ENCODE results near the gene GPC6. TPM values are rescaled to one million over a fixed set of nuclear protein-coding genes. Genes with fewer than 3 reads are reported as not detected.

The GPC6 gene
- total and polyA plus RNA-seq, 2 experiments from 2014 or later, result 14.4 to 20.8 TPM

DNA sequence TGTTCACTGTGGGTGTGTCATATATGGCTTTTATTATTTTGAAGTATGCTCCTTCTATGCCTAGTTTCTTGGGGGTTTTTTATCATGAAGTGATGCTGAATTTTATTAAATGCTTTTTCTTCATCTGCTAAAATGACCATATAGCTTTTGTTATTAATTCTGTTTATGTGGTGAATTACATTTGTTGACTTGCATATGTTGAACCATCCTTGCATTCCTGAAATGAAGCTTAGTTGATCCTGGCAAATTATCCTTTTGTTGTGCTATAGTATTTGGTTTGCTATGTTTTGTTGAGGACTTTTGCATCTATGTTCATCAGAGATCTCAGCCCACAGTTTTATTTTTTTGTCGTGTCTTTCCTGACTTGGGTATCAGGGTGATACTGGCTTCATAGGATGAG lies 12.1 kb downstream of the GPC6 start:
- Histone ChIP-seq H3K27me3 (replicated peaks; ENCODE audit: insufficient read depth) (no peaks in the 10 kb centered on the region), H3K4me1 (ENCODE audit: insufficient read depth) (peaks cover 15% of the 10 kb centered on the region), H3K27ac (no peak overlapping the region), H3K79me2 (ENCODE audit: insufficient read depth) (peaks cover 36% of the 10 kb centered on the region), H3F3A (ENCODE audit: insufficient read depth) (0 out of 2 replicates have a peak, but pooled peaks cover 17% of the 10 kb centered on the region), H3K9me2 (ENCODE audit: insufficient read depth) (no peaks in the 10 kb centered on the region), H3K9me3 (ENCODE audit: low read depth) (no peaks in the 10 kb centered on the region), H3K4me2 (ENCODE audit: unreplicated experiment) (no peak overlapping the region), H3K36me3 (ENCODE audit: low read depth) (no peaks in the 10 kb centered on the region; the same call in 1 of the 2 replicates), H3K9ac (no peak overlapping the region), H3K4me3 (no peak overlapping the region), H2AFZ (no peak overlapping the region), H4K20me1 (ENCODE audit: insufficient read depth) (no peaks in the 10 kb centered on the region)
- 87 to 90% methylated on average over 1 of the region's 1 CpG for WGBS, 2 experiments (ENCODE audit: low coverage in 1 of 2, low lambda C conversion rate in 2 of 2, missing lambda C conversion rate in 2 of 2)
- TF ChIP-seq EZH2 (IDR thresholded peaks at IDR 0.05; ENCODE audit: insufficient read depth, poor library complexity, severe bottlenecking), result no peak
- no peak for TF ChIP-seq EZH2phosphoT487 (IDR thresholded peaks at IDR 0.05; ENCODE audit: insufficient read depth, low read depth)
- peak; percentile 26 for DNase-seq
- in situ Hi-C loops (cut with MboI), result loop anchor here (25.0 kb wide), 1 partner anchor 1124 kb away; no protein-coding TSS in a partner anchor

DNA sequence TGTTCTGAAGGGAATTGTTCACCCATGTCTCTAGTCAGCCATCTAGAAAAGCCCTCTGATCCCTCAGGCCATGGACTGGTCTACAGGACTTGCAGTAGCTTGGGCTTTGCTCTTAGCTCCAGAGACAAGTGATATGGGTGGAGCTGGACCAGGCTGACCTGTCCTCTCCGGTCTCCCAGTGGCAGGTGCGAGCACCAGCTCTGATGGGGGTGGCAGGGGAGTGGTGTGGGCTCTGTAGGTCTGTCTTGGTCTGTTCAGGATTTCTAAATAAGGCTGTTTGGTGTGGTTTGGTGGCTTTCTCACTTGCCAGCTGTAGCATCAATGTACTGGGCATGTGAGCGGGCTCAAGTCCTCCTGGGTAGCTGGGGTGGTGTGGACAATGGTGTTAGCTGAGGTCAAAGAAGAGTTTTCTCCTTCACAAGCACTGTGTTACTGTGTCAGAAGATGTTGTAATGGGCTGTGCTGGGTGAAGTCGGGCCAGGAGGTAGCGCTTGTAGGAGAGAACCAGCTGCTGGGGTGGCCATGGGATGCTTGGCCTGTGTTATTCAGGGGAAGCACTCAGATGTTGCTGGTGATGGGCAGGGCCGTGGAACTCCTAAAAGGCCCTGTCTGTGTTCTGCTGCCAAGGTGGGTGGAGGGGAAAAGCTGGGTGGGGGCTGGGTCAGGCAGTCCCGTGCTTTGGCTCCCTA lies 16.9 kb downstream of the GPC6 start:
- peak overlapping the region; percentile 86 for H3K4me2 ChIP-seq (ENCODE audit: unreplicated experiment)
- TF ChIP-seq EZH2phosphoT487 (IDR thresholded peaks at IDR 0.05; ENCODE audit: insufficient read depth, low read depth) (no peak), EZH2 (IDR thresholded peaks at IDR 0.05; ENCODE audit: insufficient read depth, poor library complexity, severe bottlenecking) (no peak)
- no peaks in the 10 kb centered on the region for H3K9me2 ChIP-seq (ENCODE audit: insufficient read depth)
- in situ Hi-C loops (cut with MboI), result loop anchor here (25.0 kb wide), 1 partner anchor 1119 kb away; no protein-coding TSS in a partner anchor
- no peaks in the 10 kb centered on the region for H3K27me3 ChIP-seq (replicated peaks; ENCODE audit: insufficient read depth)
- no peak overlapping the region for H3K4me3 ChIP-seq
- H3K36me3 ChIP-seq (ENCODE audit: low read depth), result no peaks in the 10 kb centered on the region; the same call in 1 of the 2 replicates
- peaks cover 22% of the 10 kb centered on the region for H3F3A ChIP-seq (ENCODE audit: insufficient read depth)
- H4K20me1 ChIP-seq (ENCODE audit: insufficient read depth), result no peaks in the 10 kb centered on the region
- WGBS, 2 experiments (ENCODE audit: low coverage in 1 of 2, low lambda C conversion rate in 2 of 2, missing lambda C conversion rate in 2 of 2), result 79 to 93% methylated on average over 7 of the region's 7 CpGs
- H3K27ac ChIP-seq, result peak overlapping the region; percentile 81; the same call in 1 of the 2 replicates
- no peak for DNase-seq
- peaks cover 48% of the 10 kb centered on the region for H3K79me2 ChIP-seq (ENCODE audit: insufficient read depth)
- H3K4me1 ChIP-seq (ENCODE audit: insufficient read depth), result peaks cover 14% of the 10 kb centered on the region
- H3K9ac ChIP-seq, result peak overlapping the region; percentile 71; the same call in 1 of the 2 replicates
- H3K9me3 ChIP-seq (ENCODE audit: low read depth), result no peaks in the 10 kb centered on the region
- H2AFZ ChIP-seq, result no peak overlapping the region

GRCh38 chr13:93244141-93244917 lies 17.7 kb downstream of the GPC6 start:
- DNase-seq, result peak; percentile 81
- in situ Hi-C loops (cut with MboI), result loop anchor here (25.0 kb wide), 1 partner anchor 1118 kb away; no protein-coding TSS in a partner anchor

DNA sequence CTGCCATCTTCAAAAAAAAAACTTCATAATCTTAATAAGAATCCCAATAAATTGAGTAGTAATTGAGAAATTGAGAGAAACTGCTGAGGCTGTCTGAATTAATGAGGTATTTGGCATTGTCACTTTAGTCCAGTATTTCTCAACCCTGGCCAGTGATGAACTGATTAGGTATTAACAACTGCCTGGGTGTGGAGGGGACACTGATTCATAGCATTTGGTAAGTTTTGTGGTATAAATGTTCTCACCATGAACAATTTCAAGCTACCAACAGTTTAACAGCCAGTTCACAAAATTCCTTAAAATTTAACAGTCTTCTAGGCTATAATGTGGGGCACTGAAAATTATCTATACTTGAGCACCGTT lies 18.3 kb downstream of the GPC6 start:
- Histone ChIP-seq H3K4me1 (ENCODE audit: insufficient read depth) (peaks cover 24% of the 10 kb centered on the region), H3K79me2 (ENCODE audit: insufficient read depth) (peaks cover 42% of the 10 kb centered on the region), H3K27ac (peak overlapping the region; percentile 81), H3F3A (ENCODE audit: insufficient read depth) (peaks cover 30% of the 10 kb centered on the region), H3K9me3 (ENCODE audit: low read depth) (no peaks in the 10 kb centered on the region), H3K9ac (peak overlapping the region; percentile 71), H2AFZ (peak overlapping the region; percentile 69), H4K20me1 (ENCODE audit: insufficient read depth) (no peaks in the 10 kb centered on the region), H3K4me2 (ENCODE audit: unreplicated experiment) (peak overlapping the region; percentile 86), H3K27me3 (replicated peaks; ENCODE audit: insufficient read depth) (no peaks in the 10 kb centered on the region), H3K36me3 (ENCODE audit: low read depth) (no peaks in the 10 kb centered on the region), H3K9me2 (ENCODE audit: insufficient read depth) (no peaks in the 10 kb centered on the region), H3K4me3 (peak overlapping the region; percentile 65)
- DNase-seq, result peak; percentile 89
- in situ Hi-C loops (cut with MboI), result loop anchor here (25.0 kb wide), 1 partner anchor 1117 kb away; no protein-coding TSS in a partner anchor
- WGBS, 2 experiments (ENCODE audit: low coverage in 1 of 2, low lambda C conversion rate in 2 of 2, missing lambda C conversion rate in 2 of 2), result 3 to 6% methylated on average over 1 of the region's 1 CpG
- TF ChIP-seq EZH2phosphoT487 (IDR thresholded peaks at IDR 0.05; ENCODE audit: insufficient read depth, low read depth) (no peak), EZH2 (IDR thresholded peaks at IDR 0.05; ENCODE audit: insufficient read depth, poor library complexity, severe bottlenecking) (no peak)

More at GRCh38 chr13:93244141-93244917, 17.7 kb downstream of the GPC6 start:
- Histone ChIP-seq H3F3A (ENCODE audit: insufficient read depth) (peaks cover 24% of the 10 kb centered on the region), H3K9ac (peak overlapping the region; percentile 71), H3K4me3 (peak overlapping the region; percentile 65), H3K9me2 (ENCODE audit: insufficient read depth) (no peaks in the 10 kb centered on the region), H3K4me2 (ENCODE audit: unreplicated experiment) (peak overlapping the region; percentile 86), H3K4me1 (ENCODE audit: insufficient read depth) (peaks cover 18% of the 10 kb centered on the region), H4K20me1 (ENCODE audit: insufficient read depth) (no peaks in the 10 kb centered on the region), H2AFZ (peak overlapping the region; percentile 69), H3K27ac (peak overlapping the region; percentile 81), H3K79me2 (ENCODE audit: insufficient read depth) (peaks cover 47% of the 10 kb centered on the region), H3K36me3 (ENCODE audit: low read depth) (no peaks in the 10 kb centered on the region), H3K27me3 (replicated peaks; ENCODE audit: insufficient read depth) (no peaks in the 10 kb centered on the region), H3K9me3 (ENCODE audit: low read depth) (no peaks in the 10 kb centered on the region)
- 31 to 43% methylated on average over 17 of the region's 17 CpGs for WGBS, 2 experiments (ENCODE audit: low coverage in 1 of 2, low lambda C conversion rate in 2 of 2, missing lambda C conversion rate in 2 of 2)
- no peak for TF ChIP-seq EZH2phosphoT487 (IDR thresholded peaks at IDR 0.05; ENCODE audit: insufficient read depth, low read depth)

All from GM23248 (cell line).